Stomach (tissue), 4 donors: Measurements from ENCODE around the gene PIEZO2.

Experiments
- CTCF ChIP-seq, 7 experiments: fragments of 450-650 bp in 4 of 7; fragments of 200-600 bp in 3 of 7; sonication (generic) in 3 of 7; IDR thresholded peaks; one replicate each; pipeline ENCODE4 v1.5.1; 2016 to 2019; ENCODE audit warnings: antibody characterized with exemption in 7 of 7, control low read depth in 2 of 7, mild to moderate bottlenecking in 1 of 7
- POLR2A ChIP-seq, 4 donors: fragments of 450-650 bp; IDR thresholded peaks; one replicate each; pipeline ENCODE4 v1.6.1; 2016; ENCODE audit warnings: antibody characterized with exemption in 4 of 4, control low read depth in 2 of 4, mild to moderate bottlenecking in 1 of 4, moderate library complexity in 1 of 4

GRCh38 chr18:10661317-10661716 lies 488.1 kb downstream of the PIEZO2 start:
- no peak for TF ChIP-seq CTCF (IDR thresholded peaks at IDR 0.05)
- no peak for TF ChIP-seq POLR2A (IDR thresholded peaks at IDR 0.05)
